Pancreas (tissue), 10 donors: Measurements from ENCODE around the gene KDM4B. TPM values are rescaled to one million over a fixed set of nuclear protein-coding genes. Genes with fewer than 3 reads are reported as not detected.

Source experiments
- ATAC-seq, 4 donors: fragments of 200-7000 bp; cut with Tn5 transposase; one replicate each; pipeline versions ENCODE4 v1.8.0 to v1.9.1; 2020; ENCODE audit warnings: mild to moderate bottlenecking in 4 of 4, moderate library complexity in 4 of 4
- DNase-seq, 6 donors: peaks; one replicate each; pipeline ENCODE4 v3.0.0-alpha.2; 2020
- FAIRE-seq: peaks from 2 replicates; lab custom pipeline; 2012; peaks lifted over from hg19 to GRCh38; lab: Jason Lieb, UNC
- H3K27ac ChIP-seq, 4 donors: fragments of 200-600 bp; sonication (generic); 1 replicate in 3 of 4; 2 replicates in 1 of 4; pipeline versions ENCODE4 v1.5.0 to v1.8.0; 2020
- H3K27me3 ChIP-seq, 4 donors: fragments of 200-600 bp; one replicate each; pipeline ENCODE4 v1.8.0; 2021
- H3K36me3 ChIP-seq, 3 donors: fragments of 200-600 bp; sonication (generic) in 1 of 3; one replicate each; pipeline versions ENCODE4 v1.5.0 to v1.8.0; 2020 to 2021
- H3K4me1 ChIP-seq, 3 donors: fragments of 200-600 bp; one replicate each; pipeline ENCODE4 v1.8.0; 2021
- H3K4me3 ChIP-seq, 4 donors: fragments of 200-600 bp; sonication (generic) in 2 of 4; one replicate each; pipeline versions ENCODE4 v1.5.0 to v1.8.0; 2020 to 2021
- H3K9me3 ChIP-seq, 4 donors: fragments of 200-600 bp; one replicate each; pipeline ENCODE4 v1.8.0; 2021
- CTCF ChIP-seq, 4 donors: fragments of 200-600 bp; sonication (generic) in 3 of 4; IDR thresholded peaks; one replicate each; pipeline versions ENCODE4 v1.5.0 to v1.8.0; 2021; ENCODE audit warnings: antibody characterized with exemption in 4 of 4
- WGBS, 2 donors: extraction: QIAGEN DNeasy Blood & Tissue Kit; methylation state at CpG; one replicate each; pipeline ENCODE4 v1.1.7; 2013; 5-methylcytosine and 5-hydroxymethylcytosine counted together
- intact Hi-C, 3 donors: fragments of 100-400 bp; cut with DNase I; formaldehyde crosslinking; loops; one replicate each; pipeline versions ENCODE4 v1.11.1 to v1.14.2; 2022
- polyA plus RNA-seq, 2 donors: library from polyadenylated mRNA; stranded (reverse); fragments of 200-250 nt; gene quantifications; one replicate each; pipeline ENCODE4 v1.2.3, GENCODE V29; 2013
- total RNA-seq, 6 donors: library from RNA; stranded (reverse); fragmentation: NEBNext Ultra II Directional in 4 of 6; extraction: Animal tissue kit (Norgen Biotek cat#: 25700) in 4 of 6; gene quantifications; one replicate each; pipeline versions ENCODE4 v1.2.1 to v1.2.4, GENCODE V29; 2021 to 2023
- donor health status: healthy with polysubstance abuse.
- donor health status: DM: no; HTN: no; CAD: no; lungs with moderate emphysema.
- donor health status: DM: no; HTN: no; CAD: no.
- donor health status: control.
- donor health status: control.
- donor health status: Bipolar disorder and iron deficiency.
- donor health status: DM: yes; HTN: yes; CAD: no.
- donor health status: DM: no; HTN: no; CAD: no.
- donor health status: DM: no; HTN: no; CAD: no.
- donor health status: DM: yes; HTN: yes; CAD: no.

Gene KDM4B
- total and polyA plus RNA-seq, 8 donors, result 13.8 to 24.0 (median 18.5) TPM

GRCh38 chr19:5148794-5149190 is 179.9 kb downstream of the KDM4B start:
- Histone ChIP-seq H3K4me3 (no peak overlapping the region), H3K27ac (no peak overlapping the region), H3K36me3 (peaks cover 0 to 30% (median 2%) of the 10 kb centered on the region in 3 donors), H3K4me1 (no peaks in the 10 kb centered on the region), H3K9me3 (no peaks in the 10 kb centered on the region), H3K27me3 (no peaks in the 10 kb centered on the region)
- FAIRE-seq (no peak), ATAC-seq (no peak), DNase-seq (peak in 2 of 6 donors; percentile 54 to 70)
- no peak for TF ChIP-seq CTCF (IDR thresholded peaks at IDR 0.05)
- intact Hi-C loops, result loop anchor here in 1 of 3 donors (10.0 kb wide), 1 partner anchor 94 kb away; no protein-coding TSS in a partner anchor
- 95% methylated on average over 15 of the region's 15 CpGs for WGBS, 2 donors

GRCh38 chr19:5149508-5149907 is 180.6 kb downstream of the KDM4B start:
- H3K27me3 ChIP-seq, result no peaks in the 10 kb centered on the region
- no peaks in the 10 kb centered on the region for H3K4me1 ChIP-seq
- H3K4me3 ChIP-seq, result no peak overlapping the region
- intact Hi-C loops, result loop anchor here in 1 of 3 donors (10.0 kb wide), 1 partner anchor 95 kb away; no protein-coding TSS in a partner anchor
- no peak for FAIRE-seq
- peaks cover 0 to 28% (median 2%) of the 10 kb centered on the region in 3 donors for H3K36me3 ChIP-seq
- peak in 2 of 6 donors; percentile 20 to 47 for DNase-seq
- no peaks in the 10 kb centered on the region for H3K9me3 ChIP-seq
- no peak for ATAC-seq
- no peak for TF ChIP-seq CTCF (IDR thresholded peaks at IDR 0.05)
- H3K27ac ChIP-seq, result no peak overlapping the region
- 92% methylated on average over 10 of the region's 10 CpGs for WGBS, 2 donors

GRCh38 chr19:5149932-5150901 is 181.3 kb downstream of the KDM4B start:
- WGBS, 2 donors, result 92 to 95% methylated on average over 33 to 36 of the region's 36 CpGs
- DNase-seq (peak in 2 of 6 donors; percentile 39 to 65), ATAC-seq (no peak), FAIRE-seq (no peak)
- Histone ChIP-seq H3K36me3 (peaks cover 0 to 22% (median 2%) of the 10 kb centered on the region in 3 donors), H3K27me3 (no peaks in the 10 kb centered on the region), H3K9me3 (no peaks in the 10 kb centered on the region), H3K4me1 (no peaks in the 10 kb centered on the region), H3K4me3 (no peak overlapping the region), H3K27ac (no peak overlapping the region)
- TF ChIP-seq CTCF (IDR thresholded peaks at IDR 0.05), result no peak
- intact Hi-C loops, result loop anchor here in 1 of 3 donors (10.0 kb wide), 1 partner anchor 95 kb away; no protein-coding TSS in a partner anchor

- no peak for TF ChIP-seq CTCF (IDR thresholded peaks at IDR 0.05)
- no peaks in the 10 kb centered on the region for H3K9me3 ChIP-seq
- no peak overlapping the region for H3K4me3 ChIP-seq
- peak in 3 of 6 donors; percentile 29 to 62 (median 52) for DNase-seq
- no peak for FAIRE-seq
- H3K36me3 ChIP-seq, result peaks cover 0 to 13% (median 2%) of the 10 kb centered on the region in 3 donors
- H3K27me3 ChIP-seq, result no peaks in the 10 kb centered on the region
- intact Hi-C loops, result no loop called here
- H3K27ac ChIP-seq, result no peak overlapping the region
- no peak for ATAC-seq
- WGBS, 2 donors, result 93 to 94% methylated on average over 47 to 52 of the region's 52 CpGs
- H3K4me1 ChIP-seq, result no peaks in the 10 kb centered on the region
Observed at GRCh38 chr19:5150902-5151741, 182.2 kb downstream of the KDM4B start.
